ENCODE measurements around the gene ATP6V1B1.
"Not testable (repeated sequence)": the region's sequence is repeated elsewhere in the genome, so short reads cannot be mapped to it uniquely, and the experiment has no call there.

Gene ATP6V1B1

DNA sequence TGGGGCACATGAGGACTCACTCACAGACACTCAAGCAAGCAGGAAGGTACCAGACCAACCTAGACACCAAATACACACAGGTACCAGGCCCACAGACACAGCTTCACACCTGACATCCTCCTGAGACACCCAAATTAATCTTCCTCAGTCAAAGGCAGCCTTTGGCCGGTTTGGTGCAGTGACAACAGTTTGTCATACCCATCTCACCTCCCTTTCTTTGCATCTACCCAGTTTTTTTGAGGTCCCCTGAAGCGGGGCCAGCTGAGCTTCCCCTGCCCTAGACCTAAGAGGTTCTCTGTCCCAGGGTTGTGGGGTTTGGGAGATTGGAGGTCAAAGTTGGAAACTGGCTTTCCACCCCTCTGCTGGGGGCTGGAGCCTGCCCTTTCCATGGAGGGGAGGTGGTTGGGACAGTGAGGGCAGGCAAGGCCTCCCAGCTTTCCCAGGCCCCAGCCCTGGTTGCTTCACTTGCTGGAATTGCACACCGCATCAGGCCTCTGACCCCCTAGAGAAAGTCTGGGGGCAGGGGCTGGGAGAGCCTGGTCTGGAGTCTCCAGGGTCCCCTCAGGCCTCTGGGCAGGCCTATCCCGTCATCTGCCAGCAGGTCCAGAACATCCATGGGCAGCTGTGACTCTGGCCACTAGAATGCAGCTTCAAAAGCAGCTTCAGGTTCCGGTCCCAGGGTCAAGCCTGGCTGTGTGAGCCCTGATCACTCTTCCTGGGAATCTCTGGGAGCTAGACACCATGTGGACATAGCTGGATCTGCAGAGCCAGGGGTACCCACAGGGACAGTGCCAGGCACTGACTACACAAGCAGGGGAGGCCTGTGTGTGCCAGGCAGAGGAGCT lies 71.5 kb downstream of the ATP6V1B1 start:
- no peak for DNase-seq (ENCODE audit: low read depth in 3 of 3)

DNA sequence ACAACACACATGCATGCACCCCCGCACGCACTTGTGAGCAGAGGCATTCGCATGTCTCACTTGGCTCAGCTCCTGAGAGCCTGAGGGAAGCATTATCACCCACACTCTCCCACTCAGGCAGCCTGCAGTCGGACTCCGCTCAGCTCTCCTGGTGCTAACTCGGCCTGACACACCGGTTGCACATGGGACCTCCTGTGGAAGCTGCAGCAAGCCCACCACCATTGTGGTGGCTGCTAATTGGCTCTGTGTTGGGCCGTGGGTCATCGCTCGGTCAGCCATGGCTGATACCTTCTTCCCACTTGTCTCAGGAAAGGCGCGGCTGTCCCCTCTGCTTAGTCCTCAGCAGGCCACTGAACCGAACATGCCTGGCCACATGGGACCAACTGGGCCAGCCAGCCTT lies 72.6 kb downstream of the ATP6V1B1 start:
- DNase-seq (ENCODE audit: low read depth in 3 of 3), result no peak

DNA sequence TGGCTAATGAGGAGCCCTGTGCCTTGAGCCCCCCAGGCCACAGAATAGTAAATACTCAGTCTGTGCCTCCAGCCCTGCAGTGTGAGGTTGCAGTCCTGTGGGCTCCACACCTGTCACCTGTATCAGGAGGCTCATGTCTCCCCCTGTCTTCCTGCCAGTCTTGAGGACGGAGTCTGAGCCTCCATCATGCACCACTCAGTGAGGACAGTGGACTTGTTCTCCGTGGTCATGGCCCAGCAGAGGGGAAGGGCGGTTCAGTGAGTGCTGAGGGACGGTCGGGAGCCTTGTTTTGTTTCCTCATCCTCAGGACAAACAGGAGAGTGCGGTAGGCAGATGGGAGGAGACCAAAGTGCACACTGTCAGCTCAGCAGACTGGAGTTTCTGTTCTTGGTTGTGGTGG lies 76.1 kb downstream of the ATP6V1B1 start:
- not testable (repeated sequence) for DNase-seq (ENCODE audit: low read depth in 3 of 3)

Data from stimulated activated CD4-positive, alpha-beta T cell treated with anti-CD3 and anti-CD28 coated beads, TNF-alpha, amount 100 ng/mL, for 4 hours (primary cell).